ENCODE data around the gene SBF1. TPM values are rescaled to one million over a fixed set of nuclear protein-coding genes. Genes with fewer than 3 reads are reported as not detected.

The SBF1 gene
- total and polyA plus RNA-seq, 4 donors, result 8.3 to 37.6 (median 16.4) TPM

GRCh38 chr22:50460938-50461337, 13.9 kb downstream of the SBF1 start:
- DNase-seq (ENCODE audit: low spot score), result no peak
- Histone ChIP-seq H3K4me3 (ENCODE audit: low read depth in 1 of 3, low read length in 3 of 3) (no peak overlapping the region), H3K27me3 (ENCODE audit: control insufficient read depth in 4 of 4, insufficient read depth in 4 of 4, low read length in 3 of 4) (no peaks in the 10 kb centered on the region), H3K9me3 (ENCODE audit: control insufficient read depth in 4 of 4, low read length in 3 of 4) (no peaks in the 10 kb centered on the region), H3K36me3 (ENCODE audit: control insufficient read depth in 4 of 4, insufficient read depth in 3 of 4, low read depth in 1 of 4, low read length in 3 of 4) (peaks cover 21 to 89% (median 31%) of the 10 kb centered on the region in 4 donors), H3K27ac (ENCODE audit: low read depth in 1 of 2, low read length in 2 of 2) (no peak overlapping the region), H3K9ac (ENCODE audit: low read depth in 1 of 2, low read length in 2 of 2) (no peak overlapping the region), H3K4me1 (ENCODE audit: control insufficient read depth in 4 of 4, insufficient read depth in 4 of 4, low read length in 3 of 4) (no peaks in the 10 kb centered on the region)
- TF ChIP-seq HNF4A (conservative IDR thresholded peaks at IDR 0.05) (no peak), HNF4G (IDR thresholded peaks at IDR 0.05) (no peak), JUND (IDR thresholded peaks at IDR 0.05) (no peak), CTCF (IDR thresholded peaks at IDR 0.05; ENCODE audit: low read depth, low read length, missing input control) (no peak), RAD21 (IDR thresholded peaks at IDR 0.05) (no peak), NR2F2 (IDR thresholded peaks at IDR 0.05) (no peak)
- 93% methylated on average over 17 of the region's 17 CpGs for WGBS

DNA sequence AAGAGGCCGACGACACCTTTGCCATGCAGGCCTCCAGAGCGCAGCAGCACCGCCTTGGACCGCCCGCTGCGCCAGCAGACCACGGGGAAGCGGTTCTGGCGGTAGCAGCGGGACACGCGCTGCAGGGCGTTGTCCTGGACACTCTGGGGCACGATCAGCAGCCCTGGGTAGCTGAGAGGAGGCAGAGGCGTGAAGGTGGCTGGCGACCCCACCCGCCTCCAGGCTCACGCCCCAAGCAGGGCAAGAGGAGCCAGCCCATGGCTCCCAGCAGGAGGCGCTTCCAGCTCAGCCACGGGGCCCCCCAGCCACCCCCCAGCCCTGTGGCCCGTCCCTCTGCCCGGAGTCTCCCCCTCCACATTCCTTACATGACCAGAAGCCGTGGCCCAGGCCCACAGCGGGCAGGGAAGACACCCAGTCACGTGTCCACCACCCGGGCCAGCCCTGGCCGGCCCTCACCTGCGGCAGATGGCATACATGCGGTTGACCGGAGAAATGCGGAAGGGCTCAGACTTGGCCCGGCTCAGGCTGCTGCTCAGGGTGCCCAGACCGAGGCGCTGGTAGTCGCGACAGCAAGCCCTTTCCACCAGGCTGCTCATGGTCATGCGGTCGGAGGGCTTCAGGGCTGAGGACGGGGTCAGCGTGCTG, 15.2 kb downstream of the SBF1 start:
- DNase-seq (ENCODE audit: low spot score), result no peak
- Histone ChIP-seq H3K36me3 (ENCODE audit: control insufficient read depth in 4 of 4, insufficient read depth in 3 of 4, low read depth in 1 of 4, low read length in 3 of 4) (peaks cover 21 to 88% (median 30%) of the 10 kb centered on the region in 4 donors), H3K9me3 (ENCODE audit: control insufficient read depth in 4 of 4, low read length in 3 of 4) (no peaks in the 10 kb centered on the region), H3K4me1 (ENCODE audit: control insufficient read depth in 4 of 4, insufficient read depth in 4 of 4, low read length in 3 of 4) (no peaks in the 10 kb centered on the region), H3K27ac (ENCODE audit: low read depth in 1 of 2, low read length in 2 of 2) (no peak overlapping the region), H3K27me3 (ENCODE audit: control insufficient read depth in 4 of 4, insufficient read depth in 4 of 4, low read length in 3 of 4) (no peaks in the 10 kb centered on the region), H3K9ac (ENCODE audit: low read depth in 1 of 2, low read length in 2 of 2) (no peak overlapping the region), H3K4me3 (ENCODE audit: low read depth in 1 of 3, low read length in 3 of 3) (no peak overlapping the region)
- WGBS, result 96% methylated on average over 41 of the region's 41 CpGs
- TF ChIP-seq HNF4G (IDR thresholded peaks at IDR 0.05) (no peak), CTCF (IDR thresholded peaks at IDR 0.05; ENCODE audit: low read depth, low read length, missing input control) (no peak), NR2F2 (IDR thresholded peaks at IDR 0.05) (no peak), RXRA (IDR thresholded peaks at IDR 0.05) (no peak), GABPA (IDR thresholded peaks at IDR 0.05 in 1 of 2, conservative IDR thresholded peaks at IDR 0.05 in 1 of 2) (no peak), TAF1 (conservative IDR thresholded peaks at IDR 0.05) (no peak), HNF4A (conservative IDR thresholded peaks at IDR 0.05) (no peak), JUND (IDR thresholded peaks at IDR 0.05) (no peak), REST (IDR thresholded peaks at IDR 0.05) (no peak), SP1 (IDR thresholded peaks at IDR 0.05) (no peak), FOXA1 (IDR thresholded peaks at IDR 0.05) (no peak), RAD21 (IDR thresholded peaks at IDR 0.05) (no peak), YY1 (IDR thresholded peaks at IDR 0.05) (no peak), ZBTB33 (IDR thresholded peaks at IDR 0.05) (no peak), EGR1 (IDR thresholded peaks at IDR 0.05; ENCODE audit: low read depth in 2 of 2) (no peak), FOXA2 (IDR thresholded peaks at IDR 0.05) (no peak)
- TF ChIP-seq, protein P1, sequence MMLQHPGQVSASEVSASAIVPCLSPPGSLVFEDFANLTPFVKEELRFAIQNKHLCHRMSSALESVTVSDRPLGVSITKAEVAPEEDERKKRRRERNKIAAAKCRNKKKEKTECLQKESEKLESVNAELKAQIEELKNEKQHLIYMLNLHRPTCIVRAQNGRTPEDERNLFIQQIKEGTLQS (IDR thresholded peaks at IDR 0.05), result no peak
- TF ChIP-seq, protein P2, sequence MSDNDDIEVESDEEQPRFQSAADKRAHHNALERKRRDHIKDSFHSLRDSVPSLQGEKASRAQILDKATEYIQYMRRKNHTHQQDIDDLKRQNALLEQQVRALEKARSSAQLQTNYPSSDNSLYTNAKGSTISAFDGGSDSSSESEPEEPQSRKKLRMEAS (IDR thresholded peaks at IDR 0.05), result no peak
